HG03095 (cell line): ENCODE measurements around the gene NOTCH1.

Experiments used
- ATAC-seq: cut with Tn5 transposase; IDR thresholded peaks from one replicate; pipeline ENCODE4 v1.9.1; 2021; ENCODE audit warnings: moderate library complexity; ENCODE audit not compliant: unreplicated experiment

NOTCH1 gene

DNA sequence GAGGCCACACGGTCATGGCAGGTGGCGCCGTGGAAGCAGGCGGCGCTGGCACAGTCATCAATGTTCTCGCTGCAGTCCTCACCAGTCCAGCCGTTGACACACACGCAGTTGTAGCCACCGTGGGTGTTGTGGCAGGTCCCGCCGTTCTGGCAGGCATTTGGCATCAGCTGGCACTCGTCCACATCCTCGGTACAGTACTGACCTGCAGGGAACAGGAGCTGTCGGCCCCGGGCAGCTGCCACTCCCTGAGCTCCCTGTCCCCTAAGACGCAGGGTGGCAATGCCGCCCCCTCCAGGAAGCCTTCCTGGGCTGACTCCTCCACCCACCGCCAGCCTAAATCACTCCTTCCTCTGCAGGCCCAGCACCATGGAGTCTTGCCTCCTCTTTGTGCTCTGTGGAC, 27.2 kb downstream of the NOTCH1 start:
- ATAC-seq = no peak

DNA sequence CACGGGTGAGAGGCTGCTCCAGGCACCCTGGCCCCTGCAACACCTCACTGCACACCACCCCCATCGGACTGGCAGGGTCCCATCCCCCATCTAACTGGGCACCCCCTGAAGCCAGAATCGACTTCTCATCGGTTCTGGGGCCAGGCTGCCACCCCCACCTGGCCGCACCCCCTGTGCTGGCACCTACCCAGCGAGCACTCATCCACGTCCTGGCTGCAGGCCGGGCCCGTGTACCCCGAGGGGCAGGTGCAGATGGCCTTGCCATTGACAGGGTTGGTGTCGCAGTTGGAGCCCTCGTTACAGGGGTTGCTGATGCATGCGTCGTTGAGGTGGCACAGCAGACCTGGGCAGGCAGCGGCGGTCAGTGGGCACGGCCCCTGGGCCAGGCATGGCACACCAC, 27.9 kb downstream of the NOTCH1 start:
- ATAC-seq = no peak

DNA sequence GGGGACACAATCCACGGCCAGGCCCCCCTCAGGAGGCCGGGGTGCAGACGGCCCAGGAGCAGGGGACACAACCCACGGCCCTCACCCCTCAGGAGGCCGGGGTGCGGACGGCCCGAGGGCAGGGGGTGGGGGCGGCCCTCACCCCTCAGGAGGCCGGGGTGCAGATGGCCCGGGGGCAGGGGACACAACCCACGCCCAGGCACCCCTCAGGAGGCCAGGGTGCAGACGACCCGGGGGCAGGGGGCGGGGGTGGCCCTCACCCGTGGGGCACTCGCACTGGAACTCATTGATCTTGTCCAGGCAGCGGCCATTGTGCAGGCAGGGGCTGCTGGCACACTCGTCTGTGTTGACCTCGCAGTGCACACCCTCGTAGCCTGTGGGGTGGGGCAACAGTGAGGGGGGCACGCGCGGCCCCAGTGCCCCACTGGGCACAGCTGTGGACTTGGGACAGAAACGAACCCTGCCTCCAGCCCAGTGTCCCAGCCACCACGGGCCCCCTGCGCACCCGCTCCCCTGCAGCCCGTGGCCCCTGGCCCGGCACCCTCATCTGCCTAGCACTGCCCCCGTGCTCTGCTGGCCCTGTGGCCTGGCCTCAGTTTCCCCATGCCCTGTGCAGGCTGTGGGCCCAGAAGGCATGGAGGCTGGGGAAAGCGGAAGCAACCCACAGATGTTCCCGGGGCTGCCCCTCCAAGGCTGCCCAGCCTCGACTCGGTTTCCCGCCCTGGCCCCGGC, 28.7 kb downstream of the NOTCH1 start:
- no peak for ATAC-seq

DNA sequence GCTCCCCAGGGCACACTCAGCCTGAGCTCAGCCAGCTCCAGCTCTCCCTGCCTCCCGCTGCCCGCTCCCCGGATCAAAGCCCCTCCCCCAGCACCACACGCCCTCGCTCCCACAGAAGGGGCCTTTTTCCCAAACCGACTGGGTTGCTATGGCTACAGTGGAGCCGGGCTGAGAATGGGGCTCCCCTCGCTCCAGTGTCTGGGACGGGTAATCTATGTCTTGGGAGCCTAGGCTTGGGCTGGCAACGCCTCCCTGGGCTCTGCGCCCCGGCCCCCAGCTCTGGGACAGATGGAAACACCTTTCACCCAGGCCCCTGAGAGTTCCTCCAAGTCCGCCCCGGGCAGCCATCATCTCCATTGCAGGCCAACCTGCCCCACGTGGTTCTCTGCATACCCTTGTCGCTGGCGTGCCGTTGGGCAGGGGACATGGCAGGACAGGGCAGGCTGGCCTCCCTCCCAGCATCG, 29.6 kb downstream of the NOTCH1 start:
- ATAC-seq = no peak

DNA sequence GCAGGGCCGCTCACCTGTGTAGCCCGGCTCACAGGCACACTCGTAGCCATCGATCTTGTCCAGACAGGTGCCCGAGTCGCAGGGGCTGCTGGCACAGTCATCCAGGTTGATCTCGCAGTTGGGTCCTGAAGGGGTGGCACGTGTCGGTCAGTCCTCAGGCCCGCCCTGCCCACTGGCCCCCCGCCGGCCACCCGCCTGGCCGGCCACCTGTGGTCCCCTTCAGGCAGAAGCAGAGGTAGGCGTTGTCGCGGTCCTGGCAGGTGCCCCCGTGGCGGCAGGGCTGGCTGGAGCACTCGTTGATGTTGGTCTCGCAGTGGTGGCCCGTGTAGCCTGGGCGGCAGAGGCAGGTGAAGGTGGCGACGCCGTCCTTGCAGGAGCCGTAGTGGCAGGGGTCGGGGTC, 30.6 kb downstream of the NOTCH1 start:
- no peak for ATAC-seq

DNA sequence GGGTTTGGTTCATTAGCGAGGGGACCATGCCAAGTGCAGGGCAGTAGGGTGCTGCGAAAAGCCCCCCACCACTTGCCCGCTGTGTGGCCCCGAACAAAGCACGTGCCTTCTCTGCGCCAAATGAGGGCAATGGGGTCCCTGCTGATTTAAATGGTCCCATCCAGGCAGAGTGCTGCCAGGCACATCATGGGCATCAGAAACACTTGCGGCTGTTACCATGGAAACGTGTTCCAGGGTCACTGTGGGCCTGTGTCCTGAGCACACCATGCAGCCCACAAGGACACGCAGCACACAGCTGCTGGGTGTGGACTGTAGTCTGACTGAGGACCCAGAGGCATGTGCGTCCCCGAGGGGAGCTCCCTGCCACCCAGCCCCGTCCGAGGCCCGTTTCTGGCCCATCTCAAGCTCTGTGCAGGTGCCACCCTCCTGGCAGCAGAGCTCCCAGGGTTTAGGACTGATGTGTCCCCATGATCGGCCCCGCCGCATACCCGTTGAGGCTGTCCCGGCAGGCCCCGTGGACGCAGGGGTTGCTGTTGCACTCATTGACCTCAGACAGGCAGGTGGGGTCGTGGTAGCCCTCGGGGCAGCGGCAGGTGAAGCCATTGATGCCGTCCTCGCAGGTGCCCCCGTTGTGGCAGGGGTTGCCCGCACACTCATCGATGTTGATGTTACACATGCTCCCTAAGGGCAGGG, 31.7 kb downstream of the NOTCH1 start:
- no peak for ATAC-seq

DNA sequence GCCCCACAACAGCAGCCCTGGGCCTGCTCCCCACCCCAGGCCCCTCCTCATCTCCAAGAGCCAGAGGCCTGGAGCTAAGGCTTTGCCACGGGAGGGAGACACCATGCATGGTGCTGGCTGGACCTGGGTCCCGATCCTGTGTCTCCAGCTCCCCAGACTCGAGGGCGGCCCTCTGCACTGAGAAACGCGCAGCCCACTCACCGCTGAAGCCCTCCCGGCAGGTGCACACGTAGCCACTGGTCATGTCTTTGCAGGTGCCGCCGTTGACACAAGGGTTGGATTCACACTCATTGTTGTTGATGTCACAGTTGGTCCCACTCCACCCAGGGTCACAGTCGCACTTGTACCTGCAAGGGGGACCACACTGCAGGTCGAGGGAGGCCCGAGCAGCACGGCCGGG, 32.7 kb downstream of the NOTCH1 start:
- no peak for ATAC-seq

DNA sequence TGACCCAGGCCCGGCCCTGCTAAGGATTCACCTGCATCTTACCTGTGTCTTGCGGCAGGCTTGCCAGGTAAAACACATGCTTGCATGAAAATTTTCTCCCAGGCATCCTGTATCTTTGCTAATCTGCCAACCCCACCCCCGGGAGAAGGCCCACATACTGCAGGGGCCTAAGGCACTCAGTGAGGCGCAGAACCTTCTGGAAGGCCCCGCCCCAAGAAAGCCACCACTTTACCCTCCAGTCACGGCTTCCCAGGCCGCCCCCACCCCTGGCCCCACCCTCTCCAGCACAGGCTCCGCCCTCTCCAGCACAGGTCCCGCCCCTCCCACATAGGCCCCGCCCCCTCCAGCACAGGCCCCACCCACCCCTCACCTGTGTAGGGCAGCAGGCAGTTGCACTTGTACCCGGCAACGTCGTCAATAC, 33.2 kb downstream of the NOTCH1 start:
- no peak for ATAC-seq

DNA sequence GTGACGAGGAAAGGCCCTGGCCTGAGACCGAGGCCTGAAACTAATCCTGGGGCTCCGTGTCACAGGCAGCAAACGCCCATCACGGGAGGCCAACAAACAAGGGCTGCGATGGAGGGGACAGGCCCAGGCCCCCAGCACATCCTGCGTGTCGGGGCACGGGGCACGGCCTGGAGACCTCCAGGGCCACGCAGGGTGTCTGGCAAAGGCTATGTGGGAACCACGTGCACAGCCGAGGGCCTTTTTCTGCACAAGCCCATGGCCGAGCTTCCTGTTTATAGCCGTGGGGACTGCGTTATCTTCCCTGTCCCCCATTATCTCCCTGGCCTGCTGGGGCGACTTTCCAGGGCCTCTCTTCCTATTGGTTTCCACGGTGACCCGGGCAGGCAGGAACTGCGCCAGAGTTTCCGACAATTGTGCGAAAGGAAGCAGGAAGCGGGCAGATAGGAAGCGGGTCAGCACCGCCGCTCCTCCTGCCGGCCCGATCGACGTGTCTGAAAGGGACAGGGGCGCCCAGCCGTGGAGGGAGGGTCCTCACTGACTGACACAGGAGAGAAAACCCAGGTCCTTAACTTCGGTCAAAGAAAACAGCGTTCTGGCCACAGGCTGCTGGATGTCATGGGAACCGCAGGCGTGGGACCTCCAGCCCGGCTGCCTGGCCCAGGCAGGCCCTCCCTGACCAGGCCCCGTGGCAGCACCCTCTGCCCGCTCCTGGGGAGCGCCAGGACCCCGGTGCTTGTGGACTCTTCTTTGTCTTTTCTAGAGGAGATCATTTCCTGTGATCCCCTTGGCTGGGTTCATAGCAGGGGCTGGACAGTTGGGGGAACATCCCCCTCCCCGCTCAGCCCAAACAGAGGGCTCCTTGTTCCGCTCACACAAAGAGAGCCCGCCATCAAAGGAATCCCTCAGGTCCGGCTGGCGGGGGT, 33.9 kb downstream of the NOTCH1 start:
- ATAC-seq = no peak

DNA sequence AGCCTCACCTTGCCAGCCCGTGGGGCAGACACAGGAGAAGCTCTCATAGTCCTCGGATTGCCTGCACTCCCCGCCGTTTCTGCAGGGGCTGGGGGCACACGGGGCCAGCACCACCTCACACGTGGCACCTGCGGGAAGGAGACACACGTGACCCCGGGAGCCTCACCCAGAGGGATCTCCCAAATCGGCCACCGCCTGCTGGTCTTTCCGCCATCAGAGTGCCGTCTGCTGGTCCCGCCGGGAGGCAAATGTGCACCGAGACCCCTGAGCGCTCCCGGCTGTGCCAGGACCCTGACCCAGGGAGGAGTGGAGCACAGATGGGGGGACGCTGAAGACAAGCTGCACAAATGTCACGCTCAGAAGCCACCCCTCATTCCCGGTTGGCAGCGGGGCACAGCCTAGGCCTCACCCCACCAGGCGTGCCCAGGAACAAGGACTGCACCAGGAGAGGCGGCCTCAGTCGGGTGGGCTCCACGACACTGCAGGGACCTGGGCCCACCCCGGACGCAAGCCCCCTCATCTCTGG, 34.6 kb downstream of the NOTCH1 start:
- ATAC-seq = no peak

DNA sequence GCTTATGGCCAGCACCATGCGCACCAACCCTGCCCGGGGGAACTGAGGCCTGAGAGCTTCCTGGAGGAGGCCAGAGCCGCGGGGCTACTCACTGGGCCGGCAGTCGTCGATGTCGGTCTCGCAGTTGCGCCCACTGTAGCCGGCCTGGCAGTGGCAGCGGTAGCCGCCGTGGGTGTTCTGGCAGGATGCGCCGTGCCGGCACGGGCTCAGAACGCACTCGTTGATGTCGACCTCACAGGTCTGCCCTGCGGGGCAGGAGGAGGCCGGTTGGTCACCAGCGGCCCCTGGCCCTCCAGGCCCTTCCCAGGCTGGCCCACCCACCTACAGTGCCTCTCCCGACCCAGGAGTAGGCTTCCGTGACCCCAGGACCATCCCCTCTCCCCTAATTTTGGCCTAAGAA, 35.3 kb downstream of the NOTCH1 start:
- ATAC-seq = no peak

DNA sequence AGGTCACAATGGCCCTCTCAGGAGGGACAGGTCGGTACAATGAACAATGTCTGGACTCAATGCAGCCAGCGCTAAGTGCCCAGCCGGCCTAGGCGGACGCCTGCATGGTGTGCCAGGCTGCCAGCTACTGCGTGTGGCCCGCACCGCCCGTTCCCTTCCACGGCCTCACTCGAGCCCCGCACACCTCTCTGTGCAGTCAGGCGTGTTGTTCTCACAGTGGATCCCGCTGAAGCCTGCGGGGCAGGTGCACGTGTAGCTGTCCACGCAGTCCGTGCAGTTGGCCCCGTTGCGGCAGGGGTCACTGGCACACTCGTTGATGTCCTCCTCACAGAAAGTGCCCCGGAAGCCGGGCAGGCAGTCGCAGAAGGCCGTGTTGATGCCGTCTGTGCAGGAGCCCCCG, 36.3 kb downstream of the NOTCH1 start:
- no peak for ATAC-seq

DNA sequence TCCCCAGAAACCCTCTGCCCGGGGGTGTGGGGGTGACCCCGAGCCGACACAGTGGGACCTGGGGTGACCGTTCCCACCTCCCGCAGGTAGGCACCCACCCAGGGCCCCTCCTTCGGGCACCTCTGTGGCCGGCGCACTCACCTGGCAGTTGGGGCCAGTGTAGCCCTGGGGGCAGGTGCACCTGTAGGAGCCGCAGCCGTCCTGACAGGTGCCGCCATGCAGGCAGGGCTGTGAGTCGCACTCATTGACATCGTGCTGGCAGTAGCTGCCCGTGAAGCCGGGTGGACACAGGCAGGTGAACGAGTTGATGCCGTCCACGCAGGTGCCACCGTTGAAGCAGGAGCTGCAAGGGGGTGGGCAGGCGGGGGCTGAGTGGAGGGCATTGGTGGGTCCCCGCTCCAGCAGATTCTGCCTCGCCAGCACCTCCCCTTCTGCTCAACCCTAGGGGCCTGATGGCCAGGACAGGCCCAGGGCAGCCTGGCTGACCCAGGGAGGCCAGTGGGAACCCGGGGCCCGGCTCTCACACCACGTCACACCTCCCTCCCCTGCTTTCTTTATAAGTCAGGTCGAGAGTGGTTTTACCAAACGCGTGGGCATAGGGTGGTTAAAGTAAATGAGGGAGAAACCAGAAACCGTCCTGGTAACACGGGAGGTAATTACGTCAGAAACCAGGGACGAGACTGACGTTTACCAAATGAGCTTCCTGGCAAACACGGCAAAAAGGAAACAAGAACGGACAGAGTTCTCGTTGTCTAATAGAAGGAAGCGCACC, 36.9 kb downstream of the NOTCH1 start:
- no peak for ATAC-seq

DNA sequence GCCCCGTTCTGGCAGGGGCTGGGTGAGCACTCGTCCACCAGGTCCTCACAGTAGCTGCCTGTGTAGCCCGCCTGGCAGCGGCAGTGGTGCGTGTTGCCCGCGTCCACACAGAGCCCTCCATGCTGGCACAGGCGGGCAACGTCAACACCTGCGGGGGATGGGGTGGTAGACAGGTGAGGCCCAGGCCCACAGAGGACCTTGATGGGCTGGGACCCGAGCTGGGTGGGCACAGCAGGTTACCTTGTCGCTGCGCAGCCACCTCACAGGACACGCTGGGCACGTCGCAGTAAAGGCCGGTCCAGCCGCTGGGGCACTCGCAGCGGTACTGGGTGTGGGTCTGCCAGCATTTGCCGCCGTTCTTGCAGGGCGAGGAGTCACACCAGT, 37.9 kb downstream of the NOTCH1 start:
- ATAC-seq = no peak

DNA sequence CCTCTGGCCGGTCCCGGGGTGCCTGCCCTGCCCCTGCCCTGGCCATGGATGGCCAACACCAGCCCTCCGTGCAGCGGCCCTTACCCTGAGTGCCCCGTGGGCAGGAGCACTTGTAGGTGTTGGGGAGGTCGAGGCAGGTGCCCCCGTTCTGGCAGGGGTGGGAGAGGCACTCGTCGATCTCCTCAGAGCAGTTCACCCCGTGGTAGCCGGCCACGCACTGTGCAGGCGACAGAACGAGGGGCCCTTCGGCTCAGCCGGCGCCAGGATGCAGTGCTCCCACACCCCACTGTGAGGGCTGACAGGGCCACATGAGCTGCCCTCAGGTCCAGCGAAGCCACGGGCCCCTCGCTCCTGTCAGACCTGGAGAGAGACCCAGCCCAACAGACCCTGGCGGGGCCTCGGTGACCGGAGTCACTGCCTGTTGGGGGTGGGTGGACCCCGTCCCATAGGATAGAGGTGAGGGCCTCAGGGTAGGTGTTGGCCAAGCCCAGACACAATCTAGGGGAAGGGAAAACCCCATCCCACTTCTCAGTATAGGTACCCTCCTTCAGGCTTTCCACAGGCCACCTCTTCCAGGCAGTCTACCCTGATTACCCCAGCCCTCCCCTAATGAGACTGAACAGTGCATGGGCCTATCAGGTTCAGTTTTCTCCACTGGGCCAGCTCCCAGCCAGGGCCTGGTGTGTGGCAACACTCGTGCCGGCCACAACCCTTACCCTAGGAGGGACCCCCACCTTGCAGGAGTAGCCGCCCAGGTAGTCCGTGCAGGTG, 38.4 kb downstream of the NOTCH1 start:
- ATAC-seq = no peak

DNA sequence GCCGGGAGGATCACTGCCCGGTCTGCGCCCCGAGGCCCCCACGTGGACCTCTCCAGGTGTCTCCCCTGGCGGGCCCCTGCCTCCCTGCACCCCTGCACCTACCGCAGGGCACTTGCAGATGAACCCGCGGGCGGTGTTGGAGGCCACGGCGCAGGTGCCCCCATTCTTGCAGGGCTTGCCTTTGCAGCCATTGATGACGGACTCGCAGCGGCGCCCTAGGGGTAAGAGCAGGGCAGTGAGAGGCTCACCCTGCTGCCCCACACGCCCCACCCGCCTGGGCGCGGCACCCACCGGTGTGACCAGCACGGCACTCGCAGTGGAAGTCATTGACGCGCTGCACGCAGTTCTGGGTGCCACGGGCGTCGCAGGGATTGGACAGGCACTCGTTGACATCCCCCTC, 39.4 kb downstream of the NOTCH1 start:
- ATAC-seq = no peak

DNA sequence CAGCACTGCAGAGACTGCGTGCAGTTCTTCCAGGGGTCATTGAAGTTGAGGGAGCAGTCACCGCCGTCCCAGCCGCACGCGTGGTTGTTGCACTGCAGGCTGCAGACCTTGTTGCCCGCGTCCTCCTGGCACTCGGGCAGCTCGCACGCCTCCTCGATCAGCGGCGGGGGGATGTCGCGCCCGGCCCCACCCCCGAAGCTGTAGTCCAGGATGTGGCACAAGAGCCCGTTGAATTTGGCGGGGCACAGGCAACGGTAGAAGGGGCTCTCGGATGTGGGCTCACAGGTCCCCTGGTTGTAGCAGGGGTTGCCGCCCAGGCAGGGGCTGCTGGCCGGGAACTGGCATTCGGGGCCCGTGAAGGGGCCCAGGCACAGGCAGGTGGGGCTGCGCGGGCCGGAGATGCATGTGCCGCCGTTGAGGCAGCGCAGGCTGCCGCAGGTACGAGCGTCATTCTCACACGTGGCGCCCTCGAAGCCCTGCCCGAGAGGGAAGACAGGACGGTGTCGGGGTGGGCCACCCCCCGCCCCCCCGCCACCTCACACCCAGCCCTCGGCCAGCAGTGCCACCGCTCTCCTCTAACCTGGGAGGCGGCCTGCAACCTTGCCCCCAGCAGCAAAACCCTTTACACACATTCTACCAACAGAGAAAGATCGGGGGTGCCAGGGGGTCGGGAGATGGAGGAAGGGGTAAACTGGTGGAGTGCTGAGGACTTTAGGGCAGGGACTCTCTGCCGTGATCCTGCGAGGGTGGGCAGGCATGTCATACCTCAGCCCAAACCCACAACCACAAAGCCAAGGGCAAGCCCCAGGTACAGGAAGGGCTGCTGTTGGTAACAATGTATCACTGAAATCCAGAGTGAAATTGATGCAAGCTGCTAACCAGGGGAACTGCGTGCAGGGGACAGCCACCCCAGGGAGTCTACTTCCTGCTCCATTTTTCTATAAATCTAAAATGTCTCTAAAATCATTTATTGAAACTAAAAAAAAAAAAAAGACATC, 40.1 kb downstream of the NOTCH1 start:
- no peak for ATAC-seq

DNA sequence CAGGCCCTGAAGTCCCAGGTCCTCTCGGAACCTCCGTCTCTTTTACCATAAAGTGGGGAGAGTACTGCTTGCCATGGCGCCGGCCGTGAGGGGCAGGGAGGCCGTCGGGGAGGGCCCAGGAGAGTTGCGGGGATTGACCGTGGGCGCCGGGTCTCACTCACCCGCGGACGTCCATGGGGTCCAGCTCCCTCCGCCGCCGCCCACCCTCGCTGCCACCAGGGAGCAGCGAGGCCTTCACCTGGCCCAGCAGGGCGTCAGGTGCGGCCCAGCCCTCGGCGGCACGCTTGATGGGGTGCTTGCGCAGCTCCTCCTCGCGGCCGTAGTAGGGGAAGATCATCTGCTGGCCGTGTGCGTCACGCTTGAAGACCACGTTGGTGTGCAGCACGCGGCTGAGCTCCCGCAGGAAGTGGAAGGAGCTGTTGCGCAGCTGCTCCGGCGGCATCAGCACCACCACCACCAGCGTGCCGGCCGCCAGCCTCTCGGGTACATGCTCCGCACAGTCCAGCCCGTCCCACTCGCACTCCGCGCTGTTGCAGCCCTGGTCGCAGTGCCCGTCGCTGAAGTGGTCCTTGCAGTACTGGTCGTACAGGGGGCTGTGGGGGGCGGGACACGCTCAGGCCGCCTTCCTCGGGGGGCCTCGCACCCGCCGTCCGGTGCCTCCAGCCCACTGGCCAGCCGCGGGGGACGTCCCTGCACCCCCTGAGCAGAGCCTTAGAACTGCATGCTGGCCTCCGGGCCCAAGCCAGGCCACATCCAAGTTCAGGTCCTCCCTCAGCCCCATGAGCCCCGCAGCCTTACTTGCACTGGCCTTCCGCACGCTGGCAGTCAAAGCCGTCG, 41.1 kb downstream of the NOTCH1 start:
- no peak for ATAC-seq
